Natural killer cell (primary cell): ENCODE data around the gene DIPK2A. TPM values are rescaled to one million over a fixed set of nuclear protein-coding genes. Genes with fewer than 3 reads are reported as not detected.

ENCODE experiments used
- ATAC-seq, 3 donors: fragments of 150-1000 bp in 2 of 3; fragments of 200-7000 bp in 1 of 3; cut with Tn5 transposase; 1 replicate in 1 of 3; 2 replicates in 2 of 3; pipeline ENCODE4 v1.10.0; 2021; ENCODE audit warnings: mild to moderate bottlenecking in 2 of 3, moderate library complexity in 2 of 3
- DNase-seq, 2 donors: peaks; one replicate each; pipeline versions ENCODE4 v3.0.0 to v3.0.0-alpha.2; 2013 to 2021; ENCODE audit warnings: mixed read lengths in 1 of 2
- H3K27ac ChIP-seq: one replicate; pipeline ENCODE4 v1.5.1; 2013; ENCODE audit warnings: mild to moderate bottlenecking, low read length
- H3K27me3 ChIP-seq: one replicate; pipeline ENCODE4 v1.6.1; 2013; ENCODE audit warnings: low read length; ENCODE audit not compliant: control insufficient read depth, insufficient read depth
- H3K36me3 ChIP-seq: one replicate; pipeline ENCODE4 v1.6.1; 2013; ENCODE audit warnings: low read length; ENCODE audit not compliant: control insufficient read depth, insufficient read depth
- H3K4me1 ChIP-seq: one replicate; pipeline ENCODE4 v1.6.1; 2013; ENCODE audit warnings: low read length; ENCODE audit not compliant: control insufficient read depth, insufficient read depth
- H3K4me3 ChIP-seq: one replicate; pipeline ENCODE4 v1.5.1; 2013; ENCODE audit warnings: low read length
- H3K9me3 ChIP-seq: one replicate; pipeline ENCODE4 v1.6.1; 2013; ENCODE audit warnings: low read length; ENCODE audit not compliant: control insufficient read depth, insufficient read depth
- H3K27ac Mint-ChIP-seq, 2 donors: one replicate each; pipeline ENCODE4 v1.8.0; 2022; ENCODE audit warnings: mild to moderate bottlenecking in 2 of 2, mixed read lengths in 2 of 2, moderate library complexity in 1 of 2
- H3K27me3 Mint-ChIP-seq, 2 donors: one replicate each; pipeline ENCODE4 v1.8.0; 2022; ENCODE audit warnings: low read depth in 2 of 2, mixed read lengths in 2 of 2
- H3K36me3 Mint-ChIP-seq: one replicate; pipeline ENCODE4 v1.8.0; 2022; ENCODE audit warnings: mixed read lengths
- H3K4me1 Mint-ChIP-seq, 2 donors: one replicate each; pipeline ENCODE4 v1.8.0; 2022; ENCODE audit warnings: mixed read lengths in 2 of 2
- H3K4me3 Mint-ChIP-seq: one replicate; pipeline ENCODE4 v1.8.0; 2022; ENCODE audit warnings: mild to moderate bottlenecking, moderate library complexity, mixed read lengths
- H3K9me3 Mint-ChIP-seq, 2 donors: one replicate each; pipeline ENCODE4 v1.8.0; 2022; ENCODE audit warnings: mixed read lengths in 2 of 2
- CTCF ChIP-seq: fragments of 200-600 bp; IDR thresholded peaks from one replicate; pipeline ENCODE4 v1.8.0; 2022; ENCODE audit warnings: antibody characterized with exemption
- WGBS: methylation state at CpG from one replicate; pipeline ENCODE4 v1.1.7; 2013; ENCODE audit warnings: missing lambda C conversion rate; ENCODE audit not compliant: insufficient coverage; 5-methylcytosine and 5-hydroxymethylcytosine counted together
- intact Hi-C: fragments of 100-400 bp; cut with micrococcal nuclease; formaldehyde crosslinking; loops from one replicate; pipeline ENCODE4 v1.14.2; 2022
- total RNA-seq, 4 donors: library from RNA; stranded (reverse); fragments of 120-200 nt in 1 of 4; gene quantifications; one replicate each; pipeline versions ENCODE4 v1.2.3 to v1.2.4, GENCODE V29; 2013 to 2022

DIPK2A gene
- 10 to 100 TPM; 18.7 to 39.6 (median 28.2) TPM for total RNA-seq
- 31.3 TPM for total RNA-seq (2013)

- under 1% methylated on average over 63 of the region's 71 CpGs for WGBS
- H3K27ac ChIP-seq, result peak within 1 kb of the TSS; percentile 90
- no peaks in the 10 kb centered on the region for H3K27me3 ChIP-seq
- Mint-ChIP-seq H3K27me3 (no peaks in the 10 kb centered on the region), H3K36me3 (no peaks in the 10 kb centered on the region), H3K4me3 (peak within 1 kb of the TSS; percentile 89), H3K4me1 (peaks cover 26 to 36% of the 10 kb centered on the region in 2 donors), H3K27ac (peak within 1 kb of the TSS; percentile 82 to 94), H3K9me3 (no peaks in the 10 kb centered on the region)
- DNase-seq (peak; percentile 91 to 97), ATAC-seq (peak; percentile 70 to 87 (median 74))
- intact Hi-C loops, result loop anchor here (5.0 kb wide), 3 partner anchors 849 to 1394 kb away; partner anchors contain the start of genes ATR and U2SURP
- no peak for TF ChIP-seq CTCF
- H3K4me3 ChIP-seq, result peak within 1 kb of the TSS; percentile 65
- H3K36me3 ChIP-seq, result no peaks in the 10 kb centered on the region
- no peaks in the 10 kb centered on the region for H3K9me3 ChIP-seq
- peaks cover 9% of the 10 kb centered on the region for H3K4me1 ChIP-seq
Observed at GRCh38 chr3:143971359-143972154, at the start of gene DIPK2A. DIPK2A (plus strand) TSS chr3:143971823; CDS start chr3:143972333, 510 bp downstream.

GRCh38 chr3:143924522-143925285 lies 46.9 kb upstream of the DIPK2A start:
- 59% methylated on average over 8 of the region's 9 CpGs for WGBS
- no peaks in the 10 kb centered on the region for H3K36me3 ChIP-seq
- H3K27me3 ChIP-seq, result no peaks in the 10 kb centered on the region
- peak overlapping the region; percentile 31 for H3K27ac ChIP-seq
- H3K9me3 Mint-ChIP-seq, result no peaks in the 10 kb centered on the region
- DNase-seq (no peak), ATAC-seq (no peak)
- H3K4me1 Mint-ChIP-seq, result no peaks in the 10 kb centered on the region
- no peak overlapping the region for H3K4me3 ChIP-seq
- no peak overlapping the region for H3K4me3 Mint-ChIP-seq
- TF ChIP-seq CTCF, result no peak
- no peaks in the 10 kb centered on the region for H3K4me1 ChIP-seq
- no peaks in the 10 kb centered on the region for H3K9me3 ChIP-seq
- no peak overlapping the region for H3K27ac Mint-ChIP-seq
- H3K36me3 Mint-ChIP-seq, result no peaks in the 10 kb centered on the region
- peaks cover 8 to 9% of the 10 kb centered on the region in 2 donors for H3K27me3 Mint-ChIP-seq
- intact Hi-C loops, result no loop called here

GRCh38 chr3:143928056-143928455 lies 43.6 kb upstream of the DIPK2A start:
- no peak for DNase-seq
- H3K27me3 ChIP-seq, result no peaks in the 10 kb centered on the region
- intact Hi-C loops, result no loop called here
- TF ChIP-seq CTCF, result no peak
- H3K4me3 Mint-ChIP-seq, result no peak overlapping the region
- H3K27me3 Mint-ChIP-seq, result peaks cover 12 to 25% of the 10 kb centered on the region in 2 donors
- no peaks in the 10 kb centered on the region for H3K36me3 Mint-ChIP-seq
- H3K36me3 ChIP-seq, result no peaks in the 10 kb centered on the region
- WGBS, result no CpG with 5 or more reads among the region's 1 CpG
- no peaks in the 10 kb centered on the region for H3K4me1 ChIP-seq
- no peaks in the 10 kb centered on the region for H3K9me3 Mint-ChIP-seq
- H3K4me3 ChIP-seq, result no peak overlapping the region
- H3K9me3 ChIP-seq, result no peaks in the 10 kb centered on the region
- H3K27ac ChIP-seq, result no peak overlapping the region
- ATAC-seq, result no peak
- H3K4me1 Mint-ChIP-seq, result no peaks in the 10 kb centered on the region
- no peak overlapping the region for H3K27ac Mint-ChIP-seq
